Stimulated activated CD8-positive, alpha-beta memory T cell treated with anti-CD3 and anti-CD28 coated beads, Interleukin-2, amount 100 ng/mL, for 1 hour (primary cell): ENCODE measurements around the gene PDS5B.
"Not testable (repeated sequence)": the region's sequence is repeated elsewhere in the genome, so short reads cannot be mapped to it uniquely, and the experiment has no call there.

Experiments
- DNase-seq, 2 donors: peaks; one replicate each; pipeline ENCODE4 v3.0.0-alpha.2; 2020; ENCODE audit warnings: low read depth in 2 of 2

The PDS5B gene

GRCh38 chr13:32729097-32729496 is 142.8 kb downstream of the PDS5B start:
- DNase-seq: not testable (repeated sequence)

GRCh38 chr13:32731074-32731473 is 144.8 kb downstream of the PDS5B start:
- DNase-seq: no peak

- DNase-seq: no peak
Observed at GRCh38 chr13:32731576-32731975, 145.3 kb downstream of the PDS5B start.

- no peak for DNase-seq
Observed at GRCh38 chr13:32733690-32734089, 147.4 kb downstream of the PDS5B start.

- DNase-seq: no peak
Observed at GRCh38 chr13:32734511-32734910, 148.3 kb downstream of the PDS5B start.

- no peak for DNase-seq
Observed at GRCh38 chr13:32735859-32736258, 149.6 kb downstream of the PDS5B start.

- no peak for DNase-seq
Observed at GRCh38 chr13:32736648-32737047, 150.4 kb downstream of the PDS5B start.

- DNase-seq: no peak
Observed at GRCh38 chr13:32737111-32737571, 150.9 kb downstream of the PDS5B start.

GRCh38 chr13:32737679-32738078 is 151.4 kb downstream of the PDS5B start:
- no peak for DNase-seq

GRCh38 chr13:32745509-32745908 is 159.3 kb downstream of the PDS5B start:
- DNase-seq: no peak

GRCh38 chr13:32746474-32746873 is 160.2 kb downstream of the PDS5B start:
- no peak for DNase-seq

GRCh38 chr13:32748305-32748704 is 162.1 kb downstream of the PDS5B start:
- no peak for DNase-seq

GRCh38 chr13:32751340-32751739 is 165.1 kb downstream of the PDS5B start:
- DNase-seq: no peak

GRCh38 chr13:32752311-32752710 is 166.1 kb downstream of the PDS5B start:
- DNase-seq: no peak

- no peak for DNase-seq
Observed at GRCh38 chr13:32752997-32753606, 166.8 kb downstream of the PDS5B start.

- no peak for DNase-seq
Observed at GRCh38 chr13:32754179-32754578, 167.9 kb downstream of the PDS5B start.

- no peak for DNase-seq
Observed at GRCh38 chr13:32759152-32759551, 172.9 kb downstream of the PDS5B start.

- DNase-seq: no peak
Observed at GRCh38 chr13:32761472-32761871, 175.2 kb downstream of the PDS5B start.

- no peak for DNase-seq
Observed at GRCh38 chr13:32779119-32779518, 192.9 kb downstream of the PDS5B start.

GRCh38 chr13:32781906-32782305 is 195.7 kb downstream of the PDS5B start:
- DNase-seq: no peak

- no peak for DNase-seq
Observed at GRCh38 chr13:32783067-32783466, 196.8 kb downstream of the PDS5B start.

GRCh38 chr13:32790731-32791130 is 204.5 kb downstream of the PDS5B start:
- DNase-seq: no peak

- no peak for DNase-seq
Observed at GRCh38 chr13:32791545-32792172, 205.4 kb downstream of the PDS5B start.

- no peak for DNase-seq
Observed at GRCh38 chr13:32796754-32797153, 210.5 kb downstream of the PDS5B start.
